ENCODE measurements around the gene SLFN12L. TPM values are rescaled to one million over a fixed set of nuclear protein-coding genes. Genes with fewer than 3 reads are reported as not detected.

SLFN12L gene
- total and polyA plus RNA-seq, 9 of the 15 experiments (the other 6 are each of a cell fraction or from before 2014, with no cell fraction given), result 0.04 to 0.31 (median 0.08) TPM; not detected in 3

- TF ChIP-seq, protein P1, sequence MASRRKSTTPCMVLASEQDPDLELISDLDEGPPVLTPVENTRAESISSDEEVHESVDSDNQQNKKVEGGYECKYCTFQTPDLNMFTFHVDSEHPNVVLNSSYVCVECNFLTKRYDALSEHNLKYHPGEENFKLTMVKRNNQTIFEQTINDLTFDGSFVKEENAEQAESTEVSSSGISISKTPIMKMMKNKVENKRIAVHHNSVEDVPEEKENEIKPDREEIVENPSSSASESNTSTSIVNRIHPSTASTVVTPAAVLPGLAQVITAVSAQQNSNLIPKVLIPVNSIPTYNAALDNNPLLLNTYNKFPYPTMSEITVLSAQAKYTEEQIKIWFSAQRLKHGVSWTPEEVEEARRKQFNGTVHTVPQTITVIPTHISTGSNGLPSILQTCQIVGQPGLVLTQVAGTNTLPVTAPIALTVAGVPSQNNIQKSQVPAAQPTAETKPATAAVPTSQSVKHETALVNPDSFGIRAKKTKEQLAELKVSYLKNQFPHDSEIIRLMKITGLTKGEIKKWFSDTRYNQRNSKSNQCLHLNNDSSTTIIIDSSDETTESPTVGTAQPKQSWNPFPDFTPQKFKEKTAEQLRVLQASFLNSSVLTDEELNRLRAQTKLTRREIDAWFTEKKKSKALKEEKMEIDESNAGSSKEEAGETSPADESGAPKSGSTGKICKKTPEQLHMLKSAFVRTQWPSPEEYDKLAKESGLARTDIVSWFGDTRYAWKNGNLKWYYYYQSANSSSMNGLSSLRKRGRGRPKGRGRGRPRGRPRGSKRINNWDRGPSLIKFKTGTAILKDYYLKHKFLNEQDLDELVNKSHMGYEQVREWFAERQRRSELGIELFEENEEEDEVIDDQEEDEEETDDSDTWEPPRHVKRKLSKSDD (conservative IDR thresholded peaks at IDR 0.05; ENCODE audit: low read length), result no peak
- 0 out of 2 replicates have a peak, but pooled peaks have one; percentile 11 for TF ChIP-seq CREM (IDR thresholded peaks at IDR 0.05; ENCODE audit: low read depth)
- TF ChIP-seq RAD21 (CRISPR knock-in tag; conservative IDR thresholded peaks at IDR 0.05 in 1 of 2, IDR thresholded peaks at IDR 0.05 in 1 of 2), result no peak
- TF ChIP-seq BHLHE40 (IDR thresholded peaks at IDR 0.05; ENCODE audit: low read length), result peak; percentile 58; the same call in 1 of the 2 replicates
- 0 out of 4 replicates have a peak, but pooled peaks of 1 of the 2 experiments have one; percentile 10 for TF ChIP-seq SIN3A (IDR thresholded peaks at IDR 0.05; ENCODE audit: borderline replicate concordance in 2 of 2, control insufficient read depth in 1 of 2, low read depth in 2 of 2, low read length in 2 of 2)
- TF ChIP-seq BRD9 (IDR thresholded peaks at IDR 0.05; ENCODE audit: low read depth, partially characterized antibody), result peak; percentile 9
- TF ChIP-seq SMARCA4 (IDR thresholded peaks at IDR 0.05), result 0 out of 2 replicates have a peak, but pooled peaks have one; percentile 14
- TF ChIP-seq TEAD2 (tag; IDR thresholded peaks at IDR 0.05), result no peak
- no peak for TF ChIP-seq CHCHD3 (CRISPR knock-in tag; IDR thresholded peaks at IDR 0.05)
- TF ChIP-seq KDM1A (IDR thresholded peaks at IDR 0.05), result 0 out of 4 replicates have a peak, but pooled peaks of 1 of the 2 experiments have one; percentile 9
- no peak for TF ChIP-seq HNRNPK (IDR thresholded peaks at IDR 0.05; ENCODE audit: low read depth, low read length, poor library complexity, severe bottlenecking)
- TF ChIP-seq HLTF (IDR thresholded peaks at IDR 0.05), result 0 out of 2 replicates have a peak, but pooled peaks have one; percentile 70
- 0 out of 2 replicates have a peak, but pooled peaks have one; percentile 18 for TF ChIP-seq CC2D1A (IDR thresholded peaks at IDR 0.05)
- TF ChIP-seq HNRNPLL (IDR thresholded peaks at IDR 0.05; ENCODE audit: low read depth, low read length, poor library complexity, severe bottlenecking), result peak; percentile 44
Measured at GRCh38 chr17:35568561-35568960, 31.1 kb upstream of the SLFN12L start (continued).

Measured in K562 (cell line).